ENCODE measurements around the gene CTBP1.

Gene CTBP1

DNA sequence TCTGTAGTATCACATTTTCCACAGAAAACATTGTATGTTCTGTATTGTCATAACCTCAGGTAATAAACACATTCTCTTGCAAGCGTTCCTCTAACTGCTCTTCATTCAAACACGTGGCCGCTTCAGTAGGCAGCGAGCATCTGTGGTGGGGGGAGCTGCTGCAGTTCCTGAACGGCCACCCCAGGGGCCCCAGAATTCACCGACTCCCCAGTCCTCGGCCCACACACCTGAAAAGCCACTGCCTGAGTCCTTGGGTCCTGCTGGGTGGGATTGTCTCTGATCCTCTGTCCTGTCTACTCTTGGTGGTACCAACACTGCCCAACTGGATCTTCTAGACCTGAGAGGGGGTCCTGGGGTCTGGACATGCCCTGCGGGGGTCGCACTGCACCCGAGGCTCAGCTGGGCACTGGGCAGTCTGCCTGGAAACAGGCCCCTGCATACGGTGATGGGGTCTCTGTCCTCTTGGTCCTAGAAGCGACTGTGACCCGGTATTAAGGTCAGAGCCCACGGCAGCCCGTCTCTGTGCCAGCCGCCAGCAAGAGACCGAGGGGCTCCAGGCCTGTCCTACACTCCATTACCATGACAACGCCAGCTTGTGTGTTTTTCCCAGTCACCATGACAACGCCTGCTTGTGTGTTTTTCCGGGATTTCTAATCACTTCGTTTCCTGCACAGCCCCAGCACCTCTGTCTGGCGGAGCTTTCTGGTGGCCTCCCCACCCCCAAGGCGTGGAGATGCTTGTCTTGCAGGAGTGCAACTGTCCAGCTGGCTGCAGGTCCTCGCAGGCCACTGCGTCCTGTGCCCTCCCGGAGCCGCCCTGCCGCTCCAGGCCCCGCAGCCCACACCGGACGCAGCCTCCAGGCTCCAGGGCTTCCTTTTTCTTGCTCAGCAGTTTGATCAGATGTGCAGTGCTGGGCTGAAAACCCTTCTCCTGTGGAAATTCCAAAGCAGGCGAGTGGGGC is 16.0 kb downstream of the CTBP1 start:
- Mint-ChIP-seq H3K4me1 (peaks cover 35% of the 10 kb centered on the region), H3K4me3 (peak overlapping the region in 2 of 3 experiments; percentile 21 to 46), H3K36me3 (ENCODE audit: low read depth) (peaks cover 51% of the 10 kb centered on the region), H3K9me3 (no peaks in the 10 kb centered on the region), H3K27ac (peak overlapping the region; percentile 94 to 98 (median 94)), H3K27me3 (ENCODE audit: low read depth) (no peaks in the 10 kb centered on the region)
- TF ChIP-seq, protein P1, sequence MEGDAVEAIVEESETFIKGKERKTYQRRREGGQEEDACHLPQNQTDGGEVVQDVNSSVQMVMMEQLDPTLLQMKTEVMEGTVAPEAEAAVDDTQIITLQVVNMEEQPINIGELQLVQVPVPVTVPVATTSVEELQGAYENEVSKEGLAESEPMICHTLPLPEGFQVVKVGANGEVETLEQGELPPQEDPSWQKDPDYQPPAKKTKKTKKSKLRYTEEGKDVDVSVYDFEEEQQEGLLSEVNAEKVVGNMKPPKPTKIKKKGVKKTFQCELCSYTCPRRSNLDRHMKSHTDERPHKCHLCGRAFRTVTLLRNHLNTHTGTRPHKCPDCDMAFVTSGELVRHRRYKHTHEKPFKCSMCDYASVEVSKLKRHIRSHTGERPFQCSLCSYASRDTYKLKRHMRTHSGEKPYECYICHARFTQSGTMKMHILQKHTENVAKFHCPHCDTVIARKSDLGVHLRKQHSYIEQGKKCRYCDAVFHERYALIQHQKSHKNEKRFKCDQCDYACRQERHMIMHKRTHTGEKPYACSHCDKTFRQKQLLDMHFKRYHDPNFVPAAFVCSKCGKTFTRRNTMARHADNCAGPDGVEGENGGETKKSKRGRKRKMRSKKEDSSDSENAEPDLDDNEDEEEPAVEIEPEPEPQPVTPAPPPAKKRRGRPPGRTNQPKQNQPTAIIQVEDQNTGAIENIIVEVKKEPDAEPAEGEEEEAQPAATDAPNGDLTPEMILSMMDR (IDR thresholded peaks at IDR 0.05; ENCODE audit: unreplicated experiment in 3 of 3): no peak

DNA sequence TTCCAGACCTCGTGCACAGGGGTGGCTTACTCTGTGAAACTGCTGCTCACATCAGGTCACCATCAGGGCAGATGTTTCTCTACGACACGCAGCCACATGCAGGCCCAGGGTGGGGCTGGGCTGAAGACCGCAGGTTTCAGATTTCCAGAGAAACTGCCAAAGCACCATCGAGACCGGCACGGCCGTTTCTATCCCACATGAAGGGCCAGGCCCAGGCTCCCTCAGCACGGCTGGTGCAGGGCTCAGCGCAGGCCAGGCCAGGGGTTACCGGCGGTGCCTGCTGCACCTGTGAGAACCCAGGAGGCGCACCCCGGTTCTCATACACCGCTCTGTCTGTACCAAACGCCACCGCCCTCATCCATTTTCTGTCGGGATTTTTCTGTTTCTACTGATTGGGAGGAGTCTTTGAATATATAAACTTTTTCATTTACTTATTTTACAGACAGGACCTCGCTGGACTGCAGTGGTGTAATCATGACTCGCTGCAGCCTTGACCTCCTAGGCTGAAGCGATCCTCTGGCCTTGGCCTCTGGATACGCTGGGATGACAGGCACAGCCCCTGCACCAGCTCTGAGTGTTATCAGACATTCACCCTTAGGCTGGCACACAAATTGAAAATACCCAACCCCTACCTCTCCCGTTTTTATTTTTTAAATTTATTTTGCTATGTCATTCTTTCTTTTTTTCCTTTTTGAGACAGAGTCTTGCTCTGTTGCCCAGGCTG is 17.1 kb downstream of the CTBP1 start:
- TF ChIP-seq, protein P1 (IDR thresholded peaks at IDR 0.05; ENCODE audit: unreplicated experiment in 3 of 3): no peak
- no peak overlapping the region for H3K4me3 Mint-ChIP-seq
- peak overlapping the region in 2 of 3 experiments; percentile 94 to 98 for H3K27ac Mint-ChIP-seq
- no peaks in the 10 kb centered on the region for H3K9me3 Mint-ChIP-seq
- H3K27me3 Mint-ChIP-seq (ENCODE audit: low read depth): no peaks in the 10 kb centered on the region
- peaks cover 63% of the 10 kb centered on the region for H3K36me3 Mint-ChIP-seq (ENCODE audit: low read depth)
- H3K4me1 Mint-ChIP-seq: peaks cover 35% of the 10 kb centered on the region

DNA sequence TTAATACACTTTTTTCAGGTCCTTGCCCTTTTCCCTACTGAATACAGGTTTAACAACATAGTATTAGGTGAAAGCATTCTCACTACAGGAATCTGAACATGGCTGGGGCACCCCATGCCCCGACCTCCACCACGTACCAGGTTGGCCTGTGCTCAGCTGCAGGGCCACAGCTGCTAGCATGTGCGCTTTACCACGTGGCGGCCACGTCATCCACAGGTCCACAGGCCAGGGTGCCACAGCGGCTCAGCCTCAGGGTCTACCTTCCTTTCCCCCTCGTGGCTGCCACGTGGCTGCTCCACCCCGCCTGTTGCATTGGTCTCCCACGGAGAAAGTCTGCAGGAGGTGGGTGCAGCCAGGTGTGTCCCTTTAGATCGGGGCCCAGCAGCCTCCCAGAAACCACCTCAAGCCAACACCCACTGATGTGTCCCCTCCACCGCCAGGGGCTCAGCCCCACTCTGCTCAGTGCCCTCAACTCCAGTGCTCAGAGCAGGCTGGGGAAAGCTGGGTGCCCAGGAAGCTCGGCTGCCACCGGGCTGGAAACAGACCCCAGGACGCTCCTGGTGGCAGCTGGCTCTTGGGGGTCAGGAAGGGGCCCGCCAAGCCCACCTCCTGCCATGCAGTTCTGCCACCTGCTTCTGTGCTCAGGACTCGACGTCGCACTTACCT is 17.8 kb downstream of the CTBP1 start:
- TF ChIP-seq, protein P1 (IDR thresholded peaks at IDR 0.05; ENCODE audit: unreplicated experiment in 3 of 3): no peak
- Mint-ChIP-seq H3K27ac (peak overlapping the region in 1 of 3 experiments; percentile 98), H3K27me3 (ENCODE audit: low read depth) (no peaks in the 10 kb centered on the region), H3K36me3 (ENCODE audit: low read depth) (peaks cover 68% of the 10 kb centered on the region), H3K4me3 (no peak overlapping the region), H3K4me1 (peaks cover 35% of the 10 kb centered on the region), H3K9me3 (no peaks in the 10 kb centered on the region)

DNA sequence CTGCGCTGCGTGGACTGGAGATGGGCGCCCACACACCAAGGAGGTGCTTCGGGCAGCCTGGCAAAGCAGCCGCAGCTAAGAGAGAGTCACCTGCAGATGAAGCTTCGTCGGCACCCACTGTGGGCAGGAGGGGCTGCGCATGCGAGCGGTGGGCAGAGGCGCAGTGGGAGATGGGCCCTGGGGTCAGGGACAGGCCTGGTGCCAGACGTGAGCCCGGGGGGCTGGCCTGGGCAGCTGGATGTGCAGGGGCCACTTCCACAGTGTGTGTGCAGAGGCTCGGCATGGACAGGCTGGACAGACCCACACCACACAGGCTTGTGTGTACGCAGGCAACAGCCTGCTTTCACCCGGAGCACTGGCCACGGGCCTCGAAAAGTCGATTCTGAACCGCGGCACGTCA is 18.6 kb downstream of the CTBP1 start:
- Mint-ChIP-seq H3K27me3 (ENCODE audit: low read depth) (no peaks in the 10 kb centered on the region), H3K4me3 (no peak overlapping the region), H3K27ac (no peak overlapping the region), H3K9me3 (no peaks in the 10 kb centered on the region), H3K4me1 (peaks cover 29% of the 10 kb centered on the region), H3K36me3 (ENCODE audit: low read depth) (peaks cover 63% of the 10 kb centered on the region)
- TF ChIP-seq, protein P1 (IDR thresholded peaks at IDR 0.05; ENCODE audit: unreplicated experiment in 3 of 3): no peak

DNA sequence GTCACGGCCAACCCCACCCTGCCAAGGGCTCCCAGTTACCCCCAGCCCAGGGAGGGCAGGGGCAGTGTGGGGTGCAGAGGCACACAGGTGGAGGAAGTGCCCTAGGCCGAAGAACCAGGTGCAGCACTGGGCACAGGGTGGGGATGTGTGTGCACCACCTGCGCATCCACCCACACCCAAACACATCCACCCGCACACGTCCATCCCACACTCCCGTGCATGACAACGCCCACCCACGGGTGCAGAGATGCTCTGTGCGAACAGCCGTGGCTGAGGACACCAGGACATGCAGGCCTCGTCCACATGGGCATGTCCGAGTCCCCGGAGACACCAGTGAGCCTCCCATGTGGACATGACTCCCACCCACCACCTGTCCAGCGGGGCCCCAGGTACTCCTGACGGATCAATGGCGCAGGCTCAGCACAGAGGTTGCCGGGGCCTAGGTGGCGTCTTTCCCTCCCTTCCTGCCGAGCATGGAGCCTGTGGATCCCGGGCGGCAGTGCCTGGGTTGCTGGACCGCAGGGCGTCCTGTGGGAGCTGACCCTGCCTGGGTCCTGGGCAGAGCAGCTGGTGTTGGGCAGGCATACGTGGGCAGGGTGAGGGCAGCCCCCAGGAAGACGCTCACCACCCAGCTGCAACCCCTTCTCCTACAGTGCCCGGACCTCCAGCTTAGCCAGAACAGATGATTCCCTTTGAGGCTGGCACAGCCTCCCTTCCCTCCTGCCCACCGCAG is 19.6 kb downstream of the CTBP1 start:
- Mint-ChIP-seq H3K4me3 (no peak overlapping the region), H3K27ac (no peak overlapping the region), H3K4me1 (peaks cover 19% of the 10 kb centered on the region), H3K36me3 (ENCODE audit: low read depth) (peaks cover 60% of the 10 kb centered on the region), H3K9me3 (no peaks in the 10 kb centered on the region), H3K27me3 (ENCODE audit: low read depth) (no peaks in the 10 kb centered on the region)
- TF ChIP-seq, protein P1 (IDR thresholded peaks at IDR 0.05; ENCODE audit: unreplicated experiment in 3 of 3): no peak
